ENCODE measurements around the gene SIRPG. TPM values are rescaled to one million over a fixed set of nuclear protein-coding genes. Genes with fewer than 3 reads are reported as not detected.

The SIRPG gene
- total RNA-seq, 1 experiment from 2014 or later = not detected

GRCh38 chr20:1652960-1653359, 4.6 kb downstream of the SIRPG start:
- no peak overlapping the region for H3K4me2 ChIP-seq (ENCODE audit: insufficient read depth, insufficient read length, low read length)
- no peak overlapping the region for H3K14ac ChIP-seq (ENCODE audit: insufficient read depth, low read length)
- no peak overlapping the region for H2AFZ ChIP-seq (ENCODE audit: low read length)
- no peak for DNase-seq
- H3K36me3 Mint-ChIP-seq (ENCODE audit: insufficient read depth in 1 of 3, low read depth in 3 of 3) = no peaks in the 10 kb centered on the region
- H2AK5ac ChIP-seq (ENCODE audit: insufficient read length, low read length) = no peak overlapping the region
- no peak overlapping the region for H3K9ac ChIP-seq (ENCODE audit: extremely low read depth, insufficient read length, low read length)
- H4K5ac ChIP-seq (ENCODE audit: insufficient read length, low read depth, low read length) = no peak overlapping the region
- no peaks in the 10 kb centered on the region for H3K4me1 ChIP-seq (ENCODE audit: insufficient read depth, low read length)
- H4K91ac ChIP-seq (ENCODE audit: insufficient read length, low read depth, low read length) = no peak overlapping the region
- H3K27ac Mint-ChIP-seq = no peak overlapping the region
- no peak overlapping the region for H4K8ac ChIP-seq (replicated peaks; ENCODE audit: insufficient read length, low read depth, low read length)
- H3K79me1 ChIP-seq (ENCODE audit: insufficient read depth, low read depth, low read length, poor library complexity, severe bottlenecking) = no peaks in the 10 kb centered on the region
- H3K27me3 Mint-ChIP-seq (ENCODE audit: low read depth) = peaks cover 12% of the 10 kb centered on the region
- WGBS (ENCODE audit: extremely low coverage, insufficient read length, low lambda C conversion rate) = no CpG with 5 or more reads among the region's 3 CpGs
- no peaks in the 10 kb centered on the region for H3K9me3 Mint-ChIP-seq
- no peaks in the 10 kb centered on the region for H3K23me2 ChIP-seq (ENCODE audit: insufficient read length, low read depth, low read length, poor library complexity, severe bottlenecking)
- H2BK15ac ChIP-seq (ENCODE audit: low read depth, low read length) = no peak overlapping the region
- H4K20me1 ChIP-seq (ENCODE audit: control insufficient read depth, insufficient read depth, insufficient read length) = no peaks in the 10 kb centered on the region
- no peak overlapping the region for H2BK12ac ChIP-seq (ENCODE audit: insufficient read length, low read depth, low read length)
- H3K23ac ChIP-seq (ENCODE audit: insufficient read length, low read depth, low read length) = no peak overlapping the region
- no peaks in the 10 kb centered on the region for H3K27me3 ChIP-seq (ENCODE audit: insufficient read depth, low read length)
- no peak overlapping the region for H3K18ac ChIP-seq (ENCODE audit: insufficient read length, low read depth, low read length)
- no peak overlapping the region for H3K4ac ChIP-seq (ENCODE audit: low read depth, low read length)
- no peak for TF ChIP-seq CTCF (conservative IDR thresholded peaks at IDR 0.05)
- H3K56ac ChIP-seq (ENCODE audit: insufficient read length, low read depth, low read length) = no peak overlapping the region
- H3K79me2 ChIP-seq (ENCODE audit: insufficient read depth, low read length) = no peaks in the 10 kb centered on the region
- no peaks in the 10 kb centered on the region for H3K4me1 Mint-ChIP-seq
- H2BK20ac ChIP-seq (ENCODE audit: low read depth, low read length, poor library complexity, severe bottlenecking) = no peak overlapping the region
- no peak overlapping the region for H3K4me3 Mint-ChIP-seq
- no peak overlapping the region for H2BK120ac ChIP-seq (ENCODE audit: low read depth, low read length, poor library complexity, severe bottlenecking)
- H3K9me3 ChIP-seq (ENCODE audit: control insufficient read depth, low read depth, low read length) = no peaks in the 10 kb centered on the region
- no peak overlapping the region for H3K27ac ChIP-seq (ENCODE audit: insufficient read length, low read depth, low read length)
- H2BK5ac ChIP-seq (ENCODE audit: insufficient read length, low read length) = no peak overlapping the region
- no peak overlapping the region for H3T11ph ChIP-seq (ENCODE audit: low read length)

Measured in H9 (cell line).